Kasumi-1 (cell line): ENCODE results near the gene TMEM87B.
"Not testable (repeated sequence)": the region's sequence is repeated elsewhere in the genome, so short reads cannot be mapped to it uniquely, and the experiment has no call there.

Experiments
- DNase-seq, 2 experiments: peaks; one replicate each; lab custom pipeline; 2025; lab: John Stamatoyannopoulos, UW

Gene TMEM87B

DNA sequence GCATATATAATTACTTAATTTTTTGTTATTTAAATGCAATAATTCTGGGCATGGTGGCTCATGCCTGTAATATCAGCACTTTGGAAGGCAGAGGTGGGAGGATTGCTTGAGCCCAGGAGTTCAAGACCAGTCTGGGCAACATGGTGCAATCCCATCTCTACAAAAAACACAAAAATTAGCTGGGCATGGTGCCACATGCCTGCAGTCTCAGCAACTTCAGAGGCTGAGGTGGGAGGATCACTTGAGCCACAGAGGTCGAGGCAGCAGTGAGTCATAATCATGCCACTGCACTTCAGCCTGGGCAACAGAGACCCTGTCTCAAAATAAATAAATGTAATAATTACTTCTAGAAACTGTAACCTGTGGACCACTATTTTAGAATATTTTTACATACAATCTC is 21.5 kb upstream of the TMEM87B start:
- peak in 1 of 2 experiments; percentile 8 for DNase-seq

DNA sequence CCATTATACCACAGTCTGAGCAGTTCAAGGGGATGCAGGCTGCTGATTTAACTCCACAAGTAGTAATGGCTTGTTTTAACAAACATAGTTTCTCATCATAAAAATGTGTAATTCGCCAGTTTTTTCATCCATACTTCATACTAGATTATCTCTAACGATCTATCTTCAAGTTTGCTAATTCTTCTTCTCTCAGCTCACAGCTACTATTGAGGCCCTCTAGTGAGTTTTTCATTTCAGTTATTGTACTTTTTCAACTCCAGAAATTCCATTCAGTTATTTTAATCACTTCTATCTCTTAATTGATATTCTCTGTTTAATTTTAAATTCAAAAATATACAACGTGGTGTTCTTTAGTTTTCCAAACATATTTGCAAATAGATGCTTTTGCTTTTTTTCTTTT is 20.1 kb upstream of the TMEM87B start:
- DNase-seq, result no peak

DNA sequence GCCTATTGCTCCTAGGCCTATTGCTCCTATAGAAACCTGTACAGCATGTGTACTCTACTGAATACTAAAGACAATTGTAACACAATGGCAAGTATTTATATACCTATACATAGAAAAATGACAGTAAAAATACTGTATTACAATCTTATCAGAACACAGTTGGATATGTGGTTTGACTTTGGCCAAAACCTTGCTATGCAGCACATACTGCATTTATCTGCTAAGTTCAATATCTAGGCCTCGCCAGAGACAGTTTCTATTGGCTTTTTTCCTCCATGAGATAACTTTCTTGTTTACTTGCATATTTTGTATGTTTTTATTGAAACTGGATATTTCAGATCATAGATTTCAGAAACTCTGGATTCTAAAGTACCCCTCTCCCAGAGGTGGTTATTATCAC is 19.3 kb upstream of the TMEM87B start:
- DNase-seq, result no peak

DNA sequence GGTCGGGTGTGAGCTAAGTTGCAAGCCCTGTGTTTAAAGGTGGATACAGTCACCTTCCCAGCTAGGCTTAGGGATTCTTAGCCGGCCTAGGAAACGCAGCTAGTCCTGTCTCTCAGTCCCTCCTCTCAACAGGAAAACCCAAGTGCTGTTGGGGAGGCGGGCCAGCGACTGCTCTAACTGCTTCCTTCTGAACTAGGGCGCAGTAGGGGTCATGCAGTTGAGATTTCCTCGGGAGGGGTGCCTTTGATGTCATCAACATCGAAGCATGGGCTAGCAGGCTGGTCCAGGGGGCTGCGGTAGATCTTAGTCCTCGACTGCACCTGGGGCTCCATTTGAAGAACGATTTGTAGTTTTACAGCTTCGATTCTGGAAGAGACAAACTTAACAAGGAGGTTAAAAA is 15.5 kb upstream of the TMEM87B start:
- DNase-seq, result not testable (repeated sequence)

DNA sequence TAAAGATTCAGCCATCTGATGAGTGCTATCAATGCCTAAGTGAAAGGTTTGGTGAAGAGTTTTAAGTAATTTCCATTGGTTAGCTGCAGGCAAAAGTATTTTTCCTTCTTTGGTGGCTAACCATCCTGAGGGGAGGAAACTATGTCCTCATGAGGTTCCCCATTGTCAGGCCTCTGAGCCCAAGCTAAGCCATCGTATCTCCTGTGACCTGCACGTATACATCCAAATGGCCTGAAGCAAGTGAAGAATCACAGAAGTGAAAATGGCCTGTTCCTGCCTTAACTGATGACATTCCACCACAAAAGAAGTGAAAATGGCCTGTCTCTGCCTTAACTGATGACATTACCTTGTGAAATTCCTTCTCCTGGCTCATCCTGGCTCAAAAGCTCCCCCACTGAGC is 15.0 kb upstream of the TMEM87B start:
- not testable (repeated sequence) for DNase-seq

DNA sequence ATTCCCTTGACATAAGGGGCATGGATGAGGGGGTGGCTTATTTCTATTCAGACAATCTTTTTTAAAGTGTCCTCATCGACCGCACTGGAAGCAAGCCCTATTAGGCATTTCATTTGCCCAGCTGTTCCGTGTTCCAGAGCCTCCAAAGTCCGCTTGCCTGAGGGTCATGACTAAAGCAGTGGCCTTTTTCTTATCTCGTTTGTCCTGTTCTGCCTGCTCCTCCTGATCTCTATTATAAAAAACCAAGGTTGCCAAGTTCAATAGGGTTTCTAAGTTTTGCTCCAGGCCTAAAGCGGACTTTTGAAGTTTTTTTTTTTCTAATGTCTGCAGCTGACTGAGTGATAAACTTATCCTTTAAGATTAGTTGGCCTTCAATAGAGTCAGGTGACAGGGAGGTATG is 13.6 kb upstream of the TMEM87B start:
- not testable (repeated sequence) for DNase-seq

DNA sequence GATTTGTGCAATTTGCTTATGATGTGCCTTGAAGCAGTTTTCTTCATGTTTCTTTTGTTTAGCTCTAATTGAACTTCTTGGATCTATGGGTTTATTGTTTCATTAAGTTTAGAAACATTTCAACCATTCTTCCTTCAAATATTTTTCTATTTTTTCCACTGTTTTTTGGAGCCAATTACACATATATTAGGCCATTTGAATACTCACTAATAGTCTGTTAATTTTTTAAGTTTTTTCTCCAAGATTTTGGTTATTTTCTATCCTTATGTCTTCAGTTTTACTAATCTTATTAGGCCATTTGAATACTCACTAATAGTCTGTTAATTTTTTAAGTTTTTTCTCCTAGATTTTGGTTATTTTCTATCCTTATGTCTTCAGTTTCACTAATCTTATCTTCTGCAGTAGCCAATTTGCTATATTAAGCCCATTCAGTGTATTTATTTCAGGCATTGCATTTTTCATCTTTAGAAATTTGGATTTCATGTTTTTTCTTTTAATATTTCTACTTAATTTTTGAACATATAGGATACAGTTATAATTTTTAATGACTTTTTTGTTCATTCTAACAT is 9.5 kb upstream of the TMEM87B start:
- DNase-seq, result no peak

DNA sequence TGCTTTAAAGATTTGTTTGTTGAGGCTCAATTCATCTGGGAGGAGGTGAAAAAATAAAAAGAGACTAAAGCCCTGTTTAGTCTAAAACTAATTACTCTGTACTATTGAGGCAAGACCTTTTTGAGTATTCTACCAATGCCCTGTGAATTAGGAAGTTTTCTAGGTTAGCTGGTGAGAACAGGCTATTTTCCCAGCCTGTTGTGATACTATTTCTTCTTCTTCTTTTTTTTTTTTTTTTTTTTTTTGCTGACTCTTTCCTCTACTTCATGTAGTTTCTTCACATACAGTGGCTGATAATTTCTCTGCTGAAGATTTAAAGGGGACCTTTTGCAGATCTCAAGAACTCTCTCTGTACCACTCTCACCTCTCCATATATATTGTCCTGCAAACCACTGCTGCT is 8.8 kb upstream of the TMEM87B start:
- no peak for DNase-seq

DNA sequence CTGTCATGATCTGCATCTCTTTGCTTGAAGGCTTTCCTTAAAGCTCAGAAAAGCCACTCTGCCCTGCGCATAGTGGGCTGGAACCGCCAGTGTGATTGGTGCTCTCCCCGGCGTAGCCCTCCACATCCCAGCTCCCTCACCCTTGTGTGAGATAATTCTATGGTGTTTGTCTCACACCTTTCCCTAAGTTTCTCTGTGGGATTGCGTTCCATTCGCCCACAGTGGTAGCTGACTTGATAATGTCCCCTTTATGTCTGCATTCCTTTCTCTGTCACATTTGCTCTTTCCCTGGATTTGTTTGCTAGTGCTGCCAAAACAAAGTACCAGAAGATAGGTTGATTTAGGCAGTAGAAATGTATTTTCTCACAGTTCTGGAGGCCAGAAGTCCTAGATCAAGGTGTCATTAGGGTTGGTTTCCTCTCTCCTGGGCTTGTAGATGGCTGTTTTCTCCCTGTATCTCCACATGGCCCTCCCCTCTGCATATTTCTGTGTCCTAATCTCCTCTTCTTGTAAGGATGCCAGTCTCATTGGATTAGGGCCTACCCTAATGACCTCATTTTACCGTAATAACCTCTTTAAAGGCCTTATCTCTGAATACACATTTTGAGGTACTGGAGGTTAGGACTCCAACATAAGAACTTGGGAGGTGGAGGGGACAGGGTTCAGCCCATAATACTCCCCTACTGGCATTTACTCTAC is 7.4 kb upstream of the TMEM87B start:
- no peak for DNase-seq

DNA sequence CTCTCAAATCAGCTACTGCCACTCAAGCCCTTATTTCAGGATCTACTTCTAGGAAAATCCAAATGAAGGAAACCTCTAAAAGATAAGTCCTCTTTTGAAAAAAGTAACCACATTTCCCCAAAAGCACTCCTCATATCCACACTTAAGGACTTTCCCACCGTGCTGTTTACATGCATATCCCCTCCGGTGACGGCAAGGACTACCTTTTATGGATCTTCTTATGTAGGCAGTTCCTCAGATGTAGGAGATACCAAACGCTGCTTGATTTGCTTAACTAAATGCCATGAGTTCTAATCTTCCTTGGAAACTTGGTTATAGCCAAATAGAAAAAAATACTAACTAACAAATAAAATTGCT is 6.9 kb upstream of the TMEM87B start:
- no peak for DNase-seq

DNA sequence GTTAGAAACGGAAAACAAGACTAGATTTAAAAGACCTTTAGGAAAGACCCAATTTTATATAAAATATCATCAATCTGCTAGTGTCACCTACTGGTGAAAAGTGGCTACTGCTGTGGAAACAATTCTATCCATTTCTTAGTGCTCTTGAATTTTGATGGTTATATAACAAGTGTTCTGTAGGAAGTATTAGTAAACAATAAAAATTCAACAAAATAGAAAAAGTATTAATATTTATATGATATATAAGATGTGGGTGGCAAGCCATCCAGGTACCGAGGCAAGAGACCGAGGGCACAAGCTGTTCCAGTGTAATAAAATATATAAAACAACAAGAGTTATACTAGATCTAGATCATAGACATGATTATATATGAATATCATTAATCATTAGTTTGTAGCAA is 6.2 kb upstream of the TMEM87B start:
- peak; percentile 71 to 86 for DNase-seq

DNA sequence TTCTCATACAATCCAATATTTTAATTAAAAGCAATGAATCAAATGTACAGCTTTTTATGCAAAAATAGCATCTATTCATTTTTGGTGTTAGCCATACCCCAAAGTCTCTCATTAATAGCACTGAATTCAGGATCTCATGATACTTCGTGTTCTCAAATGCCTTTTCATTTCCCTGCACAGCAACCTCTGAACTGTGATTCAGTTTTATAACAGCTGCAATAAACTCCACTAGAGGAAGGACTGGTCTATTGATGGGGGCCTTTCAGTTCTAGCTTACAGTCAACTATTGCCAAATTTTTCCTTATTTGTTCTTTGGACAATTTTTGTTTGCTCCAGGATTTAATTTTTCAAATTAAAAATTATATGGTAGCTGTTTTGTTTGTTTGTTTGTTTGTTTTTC is 4.8 kb upstream of the TMEM87B start:
- DNase-seq, result no peak

DNA sequence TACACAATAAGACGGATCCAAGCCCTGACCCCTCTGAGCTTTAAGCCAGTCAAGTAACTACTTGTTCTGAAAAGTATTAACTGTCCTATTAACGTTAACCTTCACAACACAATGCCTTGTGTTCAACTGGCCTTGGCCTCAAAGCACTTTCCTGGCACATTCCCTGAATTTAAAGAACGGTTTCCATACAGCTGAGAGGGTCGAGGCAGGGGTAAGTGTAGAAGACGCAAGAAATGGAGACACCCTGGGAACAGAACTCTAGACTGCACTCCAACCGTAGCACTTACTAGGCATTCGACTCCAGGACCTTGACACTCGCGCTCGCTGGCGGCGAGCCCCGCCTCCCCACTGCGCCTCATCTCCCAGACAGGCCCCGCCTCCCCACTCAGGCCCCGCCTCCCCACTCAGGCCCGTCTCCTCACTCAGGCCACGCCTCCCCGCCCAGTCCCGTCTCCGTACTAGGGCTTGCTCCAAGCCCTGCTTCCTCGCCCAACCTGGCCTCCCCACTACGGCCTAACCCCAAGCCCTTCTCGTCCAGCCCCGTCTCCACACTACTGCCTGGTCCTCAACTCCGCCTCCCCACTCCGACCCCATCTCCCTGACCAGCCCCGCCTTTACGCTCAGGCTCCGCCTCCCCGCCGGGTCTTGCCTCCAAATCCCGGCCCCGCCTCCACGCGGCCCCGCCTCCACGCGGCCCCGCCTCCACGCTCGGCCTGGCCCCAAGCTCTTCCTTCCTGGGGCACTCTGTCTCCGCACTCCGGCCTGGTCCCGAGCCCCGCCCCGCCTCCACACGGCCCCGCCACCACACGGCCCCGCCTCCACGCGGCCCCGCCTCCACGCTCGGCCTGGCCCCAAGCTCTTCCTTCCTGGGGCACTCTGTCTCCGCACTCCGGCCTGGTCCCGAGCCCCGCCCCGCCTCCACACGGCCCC is 887 bp upstream of the TMEM87B start:
- peak; percentile 92 to 95 for DNase-seq

DNA sequence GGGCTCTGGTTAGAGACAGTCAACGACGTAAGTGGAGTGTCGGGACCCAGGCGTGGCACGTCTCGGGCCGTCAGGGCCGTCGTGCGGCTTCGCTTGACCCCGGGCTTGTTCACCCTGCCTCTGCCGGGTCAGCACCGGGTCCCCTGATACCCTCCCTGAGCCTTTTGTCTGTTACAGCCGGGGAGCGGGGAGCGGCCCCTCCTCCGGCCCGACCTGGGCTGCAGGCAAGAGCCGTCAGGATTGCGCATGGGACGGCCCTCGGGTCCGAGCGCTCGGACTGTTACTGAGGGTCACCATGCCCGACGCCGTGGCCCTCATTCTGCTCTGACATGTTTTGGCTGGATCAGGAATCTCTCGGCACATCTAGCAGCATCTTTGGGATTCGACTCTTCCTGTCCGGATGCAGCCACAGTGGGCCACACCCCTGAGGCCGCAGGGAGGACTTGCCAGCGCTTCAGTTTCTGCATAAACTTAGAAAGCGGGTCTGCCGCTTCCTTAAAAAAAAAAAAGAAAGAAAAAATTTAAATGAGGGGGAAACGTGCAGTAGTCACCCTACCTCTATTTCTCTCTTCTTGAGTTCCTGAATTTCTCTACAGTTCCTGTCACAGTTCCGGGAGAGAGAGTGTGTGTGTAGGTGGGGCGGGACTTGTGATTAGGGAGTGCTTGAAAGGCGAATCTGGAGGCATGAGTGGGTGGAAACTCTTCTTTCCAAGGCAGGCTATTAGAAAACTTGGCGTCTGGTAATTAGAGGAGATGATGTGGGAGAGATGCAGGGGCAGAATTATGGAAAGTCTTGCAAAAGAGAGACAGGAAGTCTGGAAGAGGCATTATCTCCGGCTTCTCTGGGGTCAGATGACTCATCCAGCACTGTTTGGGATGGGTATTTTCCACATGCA is 909 bp downstream of the TMEM87B start:
- peak; percentile 90 to 93 for DNase-seq

DNA sequence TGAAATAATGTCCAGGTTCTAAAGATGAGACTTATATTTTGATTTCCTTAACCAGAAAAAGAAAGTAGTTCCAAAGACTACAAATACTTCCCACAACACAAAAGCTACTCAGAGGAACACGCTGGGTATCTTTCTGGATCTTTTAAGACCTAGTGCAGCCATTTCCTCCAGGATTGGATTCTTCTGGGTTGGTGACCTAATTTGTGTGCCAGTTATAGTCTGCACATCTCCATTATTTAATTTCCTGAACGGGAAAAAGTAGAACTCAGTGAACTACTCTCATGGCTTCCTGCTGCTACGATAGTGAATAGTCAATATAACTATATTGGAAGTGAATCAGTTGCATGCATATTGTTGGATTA is 1.5 kb downstream of the TMEM87B start:
- peak in 1 of 2 experiments; percentile 40 for DNase-seq

DNA sequence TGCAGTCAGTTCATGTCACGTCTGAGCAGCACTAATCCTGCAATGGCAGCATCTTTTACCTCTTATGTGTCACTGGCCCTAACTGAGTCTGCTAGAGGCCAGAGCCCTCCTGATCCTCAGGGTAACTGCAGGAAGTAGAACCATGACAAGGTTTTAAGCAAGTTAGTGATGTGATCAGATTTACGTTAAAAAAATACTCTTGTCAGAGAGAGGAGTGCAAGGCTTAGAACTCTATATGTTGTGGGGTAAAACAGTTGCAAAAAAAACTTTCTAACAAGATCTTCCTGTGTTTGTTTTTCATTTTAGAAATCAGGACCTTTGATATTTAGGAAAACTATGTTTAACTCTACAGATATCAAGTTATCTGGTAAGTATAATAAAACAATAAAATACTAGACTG is 4.6 kb downstream of the TMEM87B start:
- no peak for DNase-seq

DNA sequence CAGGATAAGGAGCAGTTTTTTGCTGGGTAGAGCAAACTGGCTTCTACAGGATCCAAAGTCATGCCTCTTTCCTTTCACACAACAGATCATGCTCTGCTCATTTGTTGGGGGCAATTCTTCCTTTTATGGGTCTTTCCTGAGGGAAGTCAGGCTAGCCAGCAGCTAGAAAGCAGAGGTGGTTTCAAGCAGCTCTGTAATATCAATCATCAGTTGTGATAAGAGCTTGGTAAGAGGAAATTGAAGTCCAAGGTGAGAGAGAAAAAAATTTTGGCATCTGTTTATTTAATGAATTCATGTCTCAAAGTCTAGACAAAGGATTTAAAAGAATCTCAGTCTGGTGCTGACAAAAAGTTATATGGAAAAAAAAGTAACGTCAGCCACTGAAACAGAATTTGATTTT is 6.2 kb downstream of the TMEM87B start:
- DNase-seq, result no peak

DNA sequence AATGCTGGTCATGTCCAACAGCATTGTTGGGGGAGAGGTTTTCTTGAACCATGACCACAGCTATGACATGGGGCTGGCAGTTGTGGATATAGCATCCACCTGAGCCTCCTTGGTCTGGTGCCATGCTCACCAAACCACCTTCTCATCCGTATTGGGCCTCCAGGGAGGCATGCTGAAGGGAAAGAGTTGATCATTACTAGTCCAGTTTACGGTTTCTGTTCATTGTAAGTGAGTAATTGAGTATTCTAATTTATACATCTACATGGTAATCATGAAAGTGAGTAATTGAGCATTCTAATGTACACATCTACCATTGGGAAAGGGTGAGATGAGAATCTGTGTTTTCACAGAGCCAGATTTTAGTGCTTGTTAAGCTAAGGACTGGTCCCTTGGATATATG is 6.8 kb downstream of the TMEM87B start:
- DNase-seq, result no peak

DNA sequence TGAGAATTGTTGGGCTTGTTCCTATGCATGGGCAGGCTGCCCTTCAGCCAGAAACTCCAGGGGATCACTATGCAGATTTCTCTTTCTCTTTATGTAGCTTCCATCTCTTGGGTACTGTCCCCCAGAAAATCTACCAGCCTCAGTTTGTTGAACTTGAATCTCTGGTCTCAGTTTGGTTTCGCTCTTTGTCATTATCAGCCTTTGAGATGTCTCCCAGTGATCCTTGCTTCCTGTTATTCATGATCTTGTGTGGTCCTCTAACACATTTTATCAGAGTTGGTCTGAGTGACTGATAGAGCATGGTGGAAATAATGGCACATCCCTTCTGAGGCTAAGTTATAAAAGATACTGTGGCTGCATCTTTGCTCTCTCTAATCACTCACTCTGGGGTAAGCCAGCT is 7.8 kb downstream of the TMEM87B start:
- no peak for DNase-seq

DNA sequence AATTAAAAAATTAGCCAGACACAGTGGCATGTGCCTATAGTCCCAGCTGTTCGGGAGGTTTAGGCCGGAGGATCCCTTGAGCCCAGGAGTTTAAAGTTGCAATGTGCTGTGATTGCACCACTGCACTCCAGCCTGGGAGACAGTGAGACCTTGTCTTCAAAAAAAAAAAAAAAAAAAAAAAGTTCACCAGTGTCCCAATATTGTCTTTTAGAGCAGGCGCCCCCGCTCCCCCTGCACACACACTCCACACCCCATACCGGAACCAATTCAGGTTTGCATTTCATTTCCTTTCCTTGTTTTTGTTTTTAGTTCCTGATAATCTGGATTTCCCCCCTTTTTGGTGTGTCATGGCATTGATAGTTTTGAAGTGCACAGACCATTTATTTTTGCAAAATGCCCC is 10.4 kb downstream of the TMEM87B start:
- DNase-seq, result no peak

DNA sequence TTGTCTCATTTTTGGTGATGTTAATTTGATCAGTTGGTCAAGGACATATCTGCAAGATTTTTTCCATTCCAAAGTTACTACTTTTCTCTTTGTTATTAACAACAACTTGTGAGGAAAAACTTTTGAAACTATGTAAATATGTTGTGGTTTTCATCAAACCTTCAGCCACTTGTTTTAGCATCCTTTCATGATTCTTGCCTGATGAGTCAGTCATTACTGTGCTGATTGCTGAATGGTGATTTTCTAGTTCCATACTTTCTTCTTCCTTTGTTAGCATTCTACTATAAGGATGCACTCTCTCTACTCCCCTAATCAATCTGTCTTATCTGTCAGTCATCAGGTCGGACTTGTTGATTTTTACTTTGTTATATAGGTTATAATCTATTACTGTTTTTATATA is 10.9 kb downstream of the TMEM87B start:
- DNase-seq, result no peak

DNA sequence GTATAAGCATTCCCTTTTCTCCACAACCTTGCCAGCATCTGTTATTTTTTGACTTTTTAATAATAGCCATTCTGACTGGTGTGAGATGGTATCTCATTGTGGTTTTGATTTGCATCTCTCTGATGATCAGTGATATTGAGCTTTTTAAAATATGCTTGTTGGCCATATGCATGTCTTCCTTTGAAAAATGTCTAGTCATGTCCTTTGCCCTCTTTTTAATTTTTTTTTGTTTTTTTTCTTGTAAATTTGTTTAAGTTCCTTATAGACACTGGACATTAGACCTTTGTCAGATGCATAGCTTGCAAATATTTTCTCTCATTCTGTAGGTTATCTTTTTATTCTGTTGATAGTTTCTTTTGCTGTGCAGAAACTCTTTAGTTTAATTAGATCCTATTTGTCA is 14.7 kb downstream of the TMEM87B start:
- DNase-seq, result not testable (repeated sequence)
